ENCODE measurements around the gene FZD7.

Gene FZD7

DNA sequence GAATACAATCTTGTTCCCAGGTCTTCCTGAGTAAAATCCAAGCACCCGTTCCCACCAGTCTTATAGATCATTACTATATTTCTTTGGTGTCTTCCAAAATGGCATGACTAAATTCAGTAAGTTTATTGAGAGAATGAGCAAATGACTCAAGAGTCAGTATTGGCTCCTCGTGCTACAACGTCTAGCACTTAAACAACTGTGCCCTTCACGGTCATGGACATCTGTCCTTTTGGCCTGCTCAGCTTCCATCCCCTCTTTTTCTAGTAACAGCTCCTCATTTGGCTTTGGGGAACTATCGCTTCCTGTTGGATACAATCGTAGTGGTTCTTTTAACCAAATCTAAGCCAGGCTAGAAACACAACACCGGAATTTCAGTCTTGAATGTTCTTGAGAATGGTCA is 24.1 kb upstream of the FZD7 start:
- no peak for DNase-seq (ENCODE audit: low read depth)
- H3K4me3 ChIP-seq (replicated peaks; ENCODE audit: low read depth, low read length) = no peak overlapping the region
- TF ChIP-seq, protein P1, sequence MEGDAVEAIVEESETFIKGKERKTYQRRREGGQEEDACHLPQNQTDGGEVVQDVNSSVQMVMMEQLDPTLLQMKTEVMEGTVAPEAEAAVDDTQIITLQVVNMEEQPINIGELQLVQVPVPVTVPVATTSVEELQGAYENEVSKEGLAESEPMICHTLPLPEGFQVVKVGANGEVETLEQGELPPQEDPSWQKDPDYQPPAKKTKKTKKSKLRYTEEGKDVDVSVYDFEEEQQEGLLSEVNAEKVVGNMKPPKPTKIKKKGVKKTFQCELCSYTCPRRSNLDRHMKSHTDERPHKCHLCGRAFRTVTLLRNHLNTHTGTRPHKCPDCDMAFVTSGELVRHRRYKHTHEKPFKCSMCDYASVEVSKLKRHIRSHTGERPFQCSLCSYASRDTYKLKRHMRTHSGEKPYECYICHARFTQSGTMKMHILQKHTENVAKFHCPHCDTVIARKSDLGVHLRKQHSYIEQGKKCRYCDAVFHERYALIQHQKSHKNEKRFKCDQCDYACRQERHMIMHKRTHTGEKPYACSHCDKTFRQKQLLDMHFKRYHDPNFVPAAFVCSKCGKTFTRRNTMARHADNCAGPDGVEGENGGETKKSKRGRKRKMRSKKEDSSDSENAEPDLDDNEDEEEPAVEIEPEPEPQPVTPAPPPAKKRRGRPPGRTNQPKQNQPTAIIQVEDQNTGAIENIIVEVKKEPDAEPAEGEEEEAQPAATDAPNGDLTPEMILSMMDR (IDR thresholded peaks at IDR 0.05; ENCODE audit: low read length, missing control alignments) = no peak

DNA sequence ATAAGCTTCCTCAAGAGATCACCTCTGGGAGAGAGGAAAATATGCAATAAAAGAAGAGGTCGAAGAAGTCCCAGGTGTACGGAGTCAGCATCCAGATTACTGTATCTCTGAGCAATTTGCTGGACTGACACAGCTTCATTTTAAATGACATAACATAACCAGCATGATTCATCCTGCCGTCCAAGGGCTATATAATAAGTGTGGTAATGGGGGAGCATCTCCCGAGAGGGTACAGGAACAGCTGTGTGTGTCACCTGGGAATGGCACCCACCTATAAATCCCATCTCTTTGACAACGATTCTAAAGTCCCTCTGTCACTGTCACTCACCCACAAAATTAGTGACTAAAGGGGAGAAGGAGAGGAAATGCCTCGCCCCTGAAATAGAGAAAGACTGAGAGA is 19.3 kb upstream of the FZD7 start:
- TF ChIP-seq, protein P1 (IDR thresholded peaks at IDR 0.05; ENCODE audit: low read length, missing control alignments) = no peak
- DNase-seq (ENCODE audit: low read depth) = no peak
- no peak overlapping the region for H3K4me3 ChIP-seq (replicated peaks; ENCODE audit: low read depth, low read length)

DNA sequence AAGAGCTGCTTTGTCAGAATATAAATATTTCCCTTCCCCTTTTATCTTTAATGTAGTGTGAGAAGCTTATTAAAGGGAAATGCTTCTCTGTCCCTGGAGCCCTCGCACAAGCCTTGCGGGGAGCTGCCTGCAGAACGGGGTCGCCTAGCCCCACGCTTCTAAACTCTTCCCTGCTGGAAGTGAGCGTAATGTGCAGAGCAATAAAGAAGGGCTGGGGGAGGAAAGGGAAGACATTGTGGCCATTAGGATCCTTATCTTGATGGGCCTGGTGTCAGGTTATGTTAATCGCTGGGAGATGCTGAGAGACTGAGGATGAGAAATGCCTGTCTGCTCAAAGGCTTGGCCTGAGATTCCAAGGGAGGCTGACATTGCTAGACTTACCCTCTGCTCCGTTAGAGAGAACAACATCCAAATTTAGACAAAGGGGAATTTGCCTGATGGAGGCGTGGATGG is 18.9 kb upstream of the FZD7 start:
- TF ChIP-seq, protein P1 (IDR thresholded peaks at IDR 0.05; ENCODE audit: low read length, missing control alignments) = no peak
- no peak for DNase-seq (ENCODE audit: low read depth)
- no peak overlapping the region for H3K4me3 ChIP-seq (replicated peaks; ENCODE audit: low read depth, low read length)

DNA sequence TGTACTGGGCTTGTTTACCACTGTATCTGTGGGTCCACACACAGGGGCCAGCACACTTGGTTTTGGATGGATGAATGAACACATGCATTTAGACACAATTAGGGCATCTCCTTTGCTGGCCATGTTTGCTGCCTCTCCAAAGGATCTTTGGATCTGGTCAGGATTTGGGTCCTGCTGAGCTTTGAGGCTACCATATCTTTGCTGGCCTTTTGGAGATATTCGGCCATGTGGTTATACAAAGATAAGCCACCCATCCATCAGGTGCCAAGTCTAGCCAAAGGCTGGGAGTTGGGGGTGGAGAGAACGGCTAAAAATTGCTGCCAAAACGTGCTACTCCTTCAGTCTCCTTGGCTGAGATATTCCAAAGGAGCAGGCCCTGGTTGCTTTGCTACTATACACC is 18.2 kb upstream of the FZD7 start:
- no peak for DNase-seq (ENCODE audit: low read depth)
- no peak overlapping the region for H3K4me3 ChIP-seq (replicated peaks; ENCODE audit: low read depth, low read length)
- TF ChIP-seq, protein P1 (IDR thresholded peaks at IDR 0.05; ENCODE audit: low read length, missing control alignments) = no peak

DNA sequence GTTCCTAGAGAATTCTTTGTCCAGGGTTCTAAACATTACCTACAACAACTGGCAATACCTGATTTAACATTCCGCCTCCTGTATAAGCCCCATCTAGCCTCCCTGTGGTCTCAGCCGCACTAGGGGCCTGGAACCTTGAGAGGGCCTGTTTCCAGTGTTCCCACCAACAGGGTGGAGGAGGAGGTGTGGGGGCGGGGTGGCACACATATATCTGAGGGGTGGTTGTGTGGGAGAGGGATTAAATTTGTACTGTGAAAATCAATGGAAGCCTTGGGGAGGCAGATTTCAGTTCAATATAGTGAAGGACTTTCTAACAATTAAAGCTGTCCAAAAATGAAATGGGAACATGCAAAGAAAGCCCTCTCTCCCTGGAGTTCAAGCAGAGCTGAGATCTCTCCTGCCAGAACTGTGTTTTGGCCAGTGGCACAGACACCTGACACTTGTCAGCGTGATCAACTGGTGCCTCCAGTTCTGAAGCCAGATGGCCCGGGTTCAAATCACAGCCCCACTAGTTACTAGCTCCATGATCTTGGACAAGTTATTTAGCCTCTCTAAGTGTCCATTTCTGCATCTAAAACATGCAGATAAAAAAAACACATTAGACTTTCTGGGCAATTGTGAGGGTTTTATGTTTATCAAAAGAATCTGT is 17.0 kb upstream of the FZD7 start:
- no peak overlapping the region for H3K4me3 ChIP-seq (replicated peaks; ENCODE audit: low read depth, low read length)
- TF ChIP-seq, protein P1 (IDR thresholded peaks at IDR 0.05; ENCODE audit: low read length, missing control alignments) = no peak
- DNase-seq (ENCODE audit: low read depth) = no peak

DNA sequence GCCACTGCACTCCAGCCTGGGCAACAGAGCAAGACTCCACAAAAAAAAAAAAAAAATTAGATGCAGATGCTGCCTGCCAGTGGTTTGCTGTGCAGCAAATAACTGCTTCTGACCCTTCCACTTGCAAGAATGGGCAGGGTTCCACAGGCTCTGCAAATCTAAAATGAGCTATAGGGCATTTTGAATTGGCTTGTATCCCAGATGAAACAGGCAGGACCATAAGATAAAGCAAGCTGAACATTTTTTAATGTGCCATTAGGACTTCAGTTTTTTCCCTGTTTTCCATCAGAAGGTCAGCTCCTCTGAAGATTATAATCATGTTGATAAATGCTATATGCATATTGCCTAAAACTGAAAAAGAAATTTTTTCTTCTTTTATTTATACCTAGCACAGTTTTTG is 15.7 kb upstream of the FZD7 start:
- no peak overlapping the region for H3K4me3 ChIP-seq (replicated peaks; ENCODE audit: low read depth, low read length)
- TF ChIP-seq, protein P1 (IDR thresholded peaks at IDR 0.05; ENCODE audit: low read length, missing control alignments) = no peak
- DNase-seq (ENCODE audit: low read depth) = no peak

DNA sequence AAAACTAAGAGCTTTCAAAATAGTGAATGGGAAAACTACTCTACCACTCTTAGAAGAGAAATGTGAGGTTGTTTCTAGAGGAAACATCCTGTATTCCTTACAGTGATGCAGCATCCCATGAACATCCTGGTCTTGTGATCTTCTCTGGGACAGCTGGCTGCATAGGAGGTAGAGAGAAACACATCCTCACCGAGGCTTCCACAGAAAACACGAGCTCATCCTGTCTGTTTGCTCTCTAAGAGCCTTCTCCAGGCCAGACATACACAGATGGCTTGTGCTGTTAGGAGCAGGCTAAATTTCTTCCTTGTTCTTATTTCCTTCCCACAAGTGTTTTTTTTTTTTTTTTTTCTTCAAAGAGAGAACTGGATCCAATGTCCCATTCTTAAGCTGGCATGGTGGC is 14.7 kb upstream of the FZD7 start:
- no peak overlapping the region for H3K4me3 ChIP-seq (replicated peaks; ENCODE audit: low read depth, low read length)
- TF ChIP-seq, protein P1 (IDR thresholded peaks at IDR 0.05; ENCODE audit: low read length, missing control alignments) = no peak
- DNase-seq (ENCODE audit: low read depth) = no peak
